GM21723 (cell line): ENCODE results near the gene VCX2.
"Not testable (repeated sequence)": the region's sequence is repeated elsewhere in the genome, so short reads cannot be mapped to it uniquely, and the experiment has no call there.

ENCODE experiments used
- ATAC-seq: cut with Tn5 transposase; IDR thresholded peaks from one replicate; pipeline ENCODE4 v1.9.1; 2021; ENCODE audit warnings: mild to moderate bottlenecking, moderate library complexity; ENCODE audit not compliant: unreplicated experiment

The VCX2 gene

GRCh38 chrX:8122538-8122937, 48.5 kb downstream of the VCX2 start:
- ATAC-seq, result no peak

GRCh38 chrX:8121391-8121790, 49.7 kb downstream of the VCX2 start:
- ATAC-seq, result not testable (repeated sequence)
